GM18520 (cell line): ENCODE results near the gene NAA16.
"Not testable (repeated sequence)": the region's sequence is repeated elsewhere in the genome, so short reads cannot be mapped to it uniquely, and the experiment has no call there.

ENCODE experiments used
- ATAC-seq: cut with Tn5 transposase; IDR thresholded peaks from one replicate; pipeline ENCODE4 v1.9.1; 2021; ENCODE audit not compliant: unreplicated experiment

Gene NAA16

DNA sequence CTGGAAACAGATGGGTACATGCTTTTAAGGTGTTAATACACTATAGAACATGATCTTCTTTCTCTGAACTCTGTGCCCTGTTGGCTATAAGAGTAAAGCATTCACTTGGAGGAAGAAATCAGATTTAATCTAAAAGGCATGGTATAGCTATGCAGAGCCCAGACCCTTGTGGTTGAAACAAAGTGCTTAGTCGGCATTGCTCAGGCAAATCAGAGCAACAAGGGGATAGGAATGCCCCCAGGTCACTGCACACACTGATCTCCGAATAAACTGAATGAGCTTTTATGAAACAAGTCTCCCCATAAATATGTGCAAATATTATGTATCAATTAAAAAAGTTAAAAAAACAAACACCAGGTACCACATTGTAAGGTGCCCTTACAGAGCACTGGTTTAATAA, 94.3 kb downstream of the NAA16 start:
- no peak for ATAC-seq

DNA sequence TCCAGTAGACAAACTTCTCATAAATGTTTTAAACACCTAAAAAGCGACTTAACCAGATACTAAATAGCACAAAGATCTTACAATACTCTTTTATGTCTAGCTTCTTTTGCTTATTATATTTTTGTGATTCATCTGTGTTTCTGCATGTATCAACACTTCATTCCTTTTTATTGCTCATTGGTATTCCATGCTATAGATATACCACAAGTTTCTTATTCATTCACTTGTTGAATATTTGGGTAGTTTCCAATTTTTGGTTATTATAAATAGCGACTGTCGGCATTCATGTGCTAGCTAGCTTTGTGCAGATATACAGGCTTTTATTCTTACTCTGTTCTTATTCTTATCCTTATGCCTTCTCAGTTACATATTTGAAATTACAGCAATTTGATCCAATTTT, 96.3 kb downstream of the NAA16 start:
- ATAC-seq, result no peak

DNA sequence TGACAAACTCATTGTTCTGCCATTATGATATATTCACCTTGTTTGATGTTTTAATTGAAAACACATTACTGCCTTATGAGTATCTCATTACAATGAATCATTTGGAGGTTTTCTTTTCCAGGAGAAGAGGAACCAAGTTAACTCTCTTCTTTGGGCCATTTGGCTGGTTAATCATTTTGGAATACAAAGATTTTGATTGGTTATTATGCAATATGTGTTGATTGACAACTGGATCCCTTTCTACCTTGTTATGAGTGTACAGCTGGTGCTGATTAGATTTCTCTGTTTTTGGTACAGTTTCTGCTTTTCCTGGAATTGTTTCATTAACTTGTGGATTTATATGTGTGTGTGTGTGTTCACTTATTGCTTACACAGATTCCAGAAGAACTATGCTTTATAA, 97.1 kb downstream of the NAA16 start:
- no peak for ATAC-seq

DNA sequence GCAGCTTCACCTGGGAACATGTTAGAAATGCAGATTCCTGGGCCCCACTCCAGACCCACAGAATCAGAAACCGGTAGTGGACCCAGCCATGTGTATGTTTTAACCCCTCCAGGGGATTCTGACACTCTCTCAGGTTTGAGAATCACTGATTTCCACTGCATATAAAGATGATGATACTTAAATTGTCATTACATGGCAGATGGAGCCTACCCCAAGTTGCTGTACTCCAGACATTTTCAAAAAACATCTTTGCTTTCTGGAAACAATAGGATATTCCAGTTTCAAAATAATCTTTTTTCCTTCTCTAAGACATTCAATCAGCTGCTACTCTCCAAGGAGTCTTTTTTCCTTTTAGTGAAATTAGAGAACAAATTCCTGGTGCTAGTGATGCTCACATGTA, 97.7 kb downstream of the NAA16 start:
- no peak for ATAC-seq

DNA sequence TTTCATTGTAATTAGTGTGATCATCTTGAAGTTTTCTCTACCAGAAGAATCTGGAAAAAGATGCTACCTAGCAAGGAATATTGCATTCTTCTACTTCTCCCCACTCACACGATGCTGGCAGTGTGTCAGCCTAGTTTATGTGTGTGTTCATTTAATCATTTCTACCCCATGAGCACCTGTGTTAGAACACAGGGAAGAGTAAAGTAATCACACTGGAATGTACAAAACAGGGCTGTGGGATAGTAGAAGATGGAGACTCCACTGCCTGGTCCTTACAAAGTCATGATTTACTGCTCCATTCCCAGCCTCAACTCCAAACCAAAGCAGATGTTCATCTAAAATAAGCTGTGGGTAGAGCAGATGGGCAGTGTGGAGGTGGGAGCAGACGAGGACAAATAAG, 98.5 kb downstream of the NAA16 start:
- no peak for ATAC-seq

DNA sequence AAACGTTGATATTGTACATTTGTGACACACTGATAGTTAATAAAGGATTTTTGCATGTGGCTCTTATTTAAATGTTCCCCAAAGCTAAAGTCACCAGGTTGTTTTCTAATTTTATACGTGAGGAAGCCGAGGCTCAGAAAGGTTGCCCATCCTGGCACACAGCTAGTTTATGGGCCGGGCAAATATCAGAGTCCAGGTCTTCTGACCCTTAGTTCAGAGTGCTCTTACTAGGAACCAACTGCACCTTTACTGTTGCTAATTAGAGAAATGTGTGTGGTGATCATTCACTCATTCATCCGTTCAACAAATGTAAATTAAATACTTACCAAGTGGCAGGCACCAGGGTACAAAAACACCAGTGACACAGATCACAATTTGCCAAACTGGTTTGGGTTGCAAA, 100.0 kb downstream of the NAA16 start:
- no peak for ATAC-seq

DNA sequence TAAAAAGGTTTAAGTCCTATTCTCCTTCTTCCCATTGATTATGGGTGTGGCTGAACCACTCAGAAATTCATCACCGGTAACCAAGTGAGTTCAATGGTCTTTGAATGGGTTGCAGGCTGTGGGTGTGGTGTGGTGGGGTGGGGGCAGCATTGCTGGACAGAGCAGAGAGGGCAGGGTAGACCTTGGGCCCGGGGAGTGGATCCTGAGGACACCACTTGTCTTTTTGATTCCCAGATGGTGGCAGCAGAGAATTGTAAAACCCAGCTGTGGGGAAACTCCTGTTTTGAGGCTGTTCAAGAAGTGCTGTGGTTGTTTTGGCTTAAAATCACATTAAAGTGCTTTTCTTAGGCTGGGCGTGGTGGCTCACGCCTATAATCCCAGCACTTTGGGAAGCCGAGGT, 100.5 kb downstream of the NAA16 start:
- no peak for ATAC-seq

DNA sequence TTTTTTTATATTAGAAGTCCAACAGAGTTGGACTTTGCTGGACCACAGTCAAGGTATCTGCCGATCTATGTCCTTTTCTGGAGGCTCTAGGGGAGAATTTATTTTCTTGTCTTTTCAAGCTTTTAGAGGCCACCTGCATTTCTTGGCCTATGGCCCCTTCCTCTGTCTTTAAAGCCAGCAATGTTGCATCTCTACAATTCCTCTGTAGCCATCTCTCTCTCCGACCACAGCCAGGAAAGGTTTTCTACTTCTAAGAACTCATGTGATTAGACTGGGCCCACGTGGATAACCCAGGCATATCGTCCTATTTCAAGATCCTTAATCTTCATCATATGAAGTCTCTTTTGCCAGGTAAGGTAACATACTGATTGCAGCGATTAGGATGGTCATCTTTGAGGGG, 102.8 kb downstream of the NAA16 start:
- ATAC-seq, result no peak

DNA sequence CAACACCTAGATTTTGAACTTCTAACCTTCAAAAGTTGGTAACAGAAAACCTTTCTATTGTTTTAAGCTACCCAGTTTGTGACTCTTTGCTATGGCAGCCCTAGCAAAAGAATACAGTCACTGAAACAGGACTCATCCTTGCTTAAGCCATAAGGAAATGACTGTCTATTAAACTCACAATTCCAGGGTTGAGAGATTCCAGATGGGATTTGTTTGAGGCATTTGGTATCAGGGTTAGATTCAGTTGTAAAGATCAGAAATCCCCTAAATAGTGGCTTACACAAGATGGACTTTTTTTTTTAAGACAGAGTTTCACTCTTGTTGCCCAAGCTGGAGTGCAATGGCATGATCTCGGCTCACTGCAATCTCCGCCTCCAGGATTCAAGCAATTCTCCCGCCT, 105.2 kb downstream of the NAA16 start:
- ATAC-seq, result no peak

DNA sequence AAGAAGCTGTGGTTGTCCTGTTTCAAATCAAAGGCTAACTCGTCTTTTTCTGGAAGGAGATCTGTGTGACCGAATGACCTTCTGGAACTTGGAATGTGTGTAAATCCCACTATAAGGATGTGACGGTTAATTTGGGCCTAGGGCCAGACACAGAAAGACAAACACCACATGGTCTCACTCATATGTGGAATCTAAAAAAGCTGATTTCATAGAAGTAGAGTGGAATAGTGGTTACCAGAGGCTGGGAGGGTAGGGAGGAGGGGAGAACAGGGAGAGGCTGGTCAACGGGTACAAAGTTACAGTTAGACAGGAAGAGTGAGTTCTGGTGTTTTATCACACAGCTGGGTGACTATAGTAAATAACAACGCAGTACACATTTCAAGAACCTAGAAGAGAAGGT, 107.0 kb downstream of the NAA16 start:
- ATAC-seq, result no peak

DNA sequence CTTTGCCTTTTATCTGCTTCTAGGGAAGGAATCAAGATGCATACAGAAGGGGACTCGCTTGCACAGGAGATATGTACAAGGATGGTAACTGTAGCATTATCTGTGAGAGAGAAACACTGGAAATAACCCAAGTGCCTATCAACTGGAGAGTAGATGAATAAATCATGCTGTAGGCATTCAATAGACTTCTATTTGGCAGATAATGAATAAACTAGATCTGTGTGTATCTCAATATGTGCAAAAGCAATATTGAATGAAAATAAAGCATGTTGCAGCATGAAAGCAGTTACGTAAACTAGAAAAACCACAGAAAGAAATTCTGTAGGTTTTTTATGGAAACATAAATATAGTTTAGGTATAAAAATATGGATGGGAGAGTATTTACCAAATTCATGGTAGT, 107.7 kb downstream of the NAA16 start:
- ATAC-seq, result no peak

DNA sequence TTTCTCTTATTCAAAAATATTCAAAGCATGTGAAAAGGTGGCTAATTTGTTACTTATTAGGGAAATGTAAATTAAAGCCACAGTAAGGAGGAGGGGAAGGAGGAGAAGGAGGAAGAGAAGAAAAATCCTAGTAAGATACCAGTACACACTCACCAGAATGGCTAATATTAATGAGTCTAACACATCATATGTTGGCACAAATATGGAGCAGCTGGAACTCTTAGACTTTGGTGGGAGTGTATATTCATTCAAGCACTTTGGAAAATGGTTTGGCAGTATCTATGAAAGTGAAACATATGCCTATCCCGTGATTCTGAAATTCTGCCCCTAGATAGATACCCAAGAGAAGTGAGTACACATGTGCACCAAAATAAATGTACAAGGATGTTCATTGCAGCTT, 108.1 kb downstream of the NAA16 start:
- ATAC-seq, result no peak

DNA sequence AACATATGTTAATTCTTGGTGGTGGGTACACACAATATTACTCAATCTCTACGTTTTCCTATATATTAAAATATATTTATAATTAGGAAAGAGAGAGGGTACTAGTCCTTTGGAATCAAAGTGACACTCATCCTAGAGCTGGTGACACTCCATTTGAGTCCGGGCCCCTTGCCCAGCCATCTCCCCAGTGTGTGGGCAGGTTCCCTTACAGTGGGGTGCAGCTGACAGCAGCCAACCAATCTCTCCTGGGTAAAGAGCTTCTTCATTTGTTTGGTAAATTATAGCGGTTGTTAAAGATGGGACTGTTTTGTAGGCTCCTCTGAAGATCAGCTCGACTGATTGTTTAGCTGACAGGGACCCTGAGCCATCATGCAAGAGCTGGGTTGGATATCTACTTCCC, 109.1 kb downstream of the NAA16 start:
- ATAC-seq, result no peak

DNA sequence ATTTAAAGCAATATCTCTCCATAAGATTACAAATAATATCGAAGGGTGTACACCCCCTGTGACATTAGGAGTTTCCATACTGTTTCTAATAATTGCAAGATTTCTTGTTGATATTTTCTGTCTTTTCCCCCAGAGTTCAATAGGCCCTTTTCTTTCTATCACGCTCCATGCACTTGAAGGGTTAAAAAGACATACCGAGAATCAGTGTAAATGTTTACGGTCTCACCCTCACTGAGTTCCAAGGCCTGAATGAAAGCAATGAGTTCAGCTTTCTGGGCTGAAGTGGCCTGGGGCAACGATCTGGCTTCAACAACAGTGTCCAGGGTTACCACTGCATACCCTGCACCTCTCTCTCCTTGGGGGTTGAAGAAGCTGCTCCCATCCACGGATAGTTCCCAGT, 110.3 kb downstream of the NAA16 start:
- not testable (repeated sequence) for ATAC-seq

DNA sequence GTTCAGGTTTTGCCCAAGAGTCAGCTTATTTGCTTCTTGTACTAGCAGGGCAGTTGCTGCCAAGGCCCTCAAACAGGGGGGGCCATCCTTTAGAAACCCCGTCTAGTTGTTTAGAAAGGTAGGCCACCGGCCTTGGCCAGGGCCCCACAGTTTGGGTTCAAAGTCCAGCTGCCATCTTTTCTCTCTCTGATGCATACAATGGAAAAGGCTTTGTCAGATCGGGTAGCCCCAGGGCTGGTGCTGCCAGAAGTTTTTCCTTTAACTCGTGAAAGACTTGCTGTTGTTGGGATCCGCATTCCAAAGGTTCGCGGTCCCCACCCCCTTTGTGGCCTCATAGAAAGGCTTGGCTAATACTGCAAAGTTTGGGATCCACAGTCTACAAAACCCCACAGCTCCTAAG, 110.9 kb downstream of the NAA16 start:
- ATAC-seq, result not testable (repeated sequence)

DNA sequence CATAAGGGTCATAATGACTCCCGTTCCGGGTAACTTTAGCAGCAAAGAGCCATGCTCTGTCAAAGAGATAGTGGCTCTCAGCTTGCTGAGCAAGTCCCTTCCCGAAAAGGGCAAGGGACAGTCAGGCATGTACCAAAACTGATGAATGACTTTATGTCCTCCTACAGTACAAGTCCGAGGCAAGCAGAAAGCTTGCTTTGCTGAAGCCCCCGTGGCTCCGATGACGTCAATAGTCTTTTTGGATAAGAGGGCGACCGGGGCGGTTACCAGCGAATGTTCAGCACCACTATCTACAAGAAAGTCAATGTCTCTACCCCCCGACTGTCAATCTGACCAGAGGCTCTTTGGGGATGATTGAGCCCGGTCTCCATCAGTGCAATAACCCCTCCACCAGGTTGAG, 112.2 kb downstream of the NAA16 start:
- not testable (repeated sequence) for ATAC-seq

DNA sequence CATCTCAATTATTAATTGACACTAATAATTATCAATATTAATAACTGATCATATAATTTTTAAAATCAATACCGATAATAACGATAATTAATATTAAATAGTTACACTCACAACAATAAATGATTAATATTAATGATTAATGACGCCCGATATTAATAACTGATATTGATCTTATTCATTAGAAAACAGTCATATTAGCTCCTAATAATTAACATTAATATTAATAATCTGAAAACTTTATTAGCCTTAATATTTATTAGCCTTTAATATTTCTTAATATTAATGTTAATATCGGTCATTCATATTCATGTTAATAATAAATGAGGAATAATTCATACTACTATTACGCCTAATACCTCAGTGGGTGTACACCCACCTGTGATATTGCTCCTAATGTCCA, 113.6 kb downstream of the NAA16 start:
- ATAC-seq, result not testable (repeated sequence)

DNA sequence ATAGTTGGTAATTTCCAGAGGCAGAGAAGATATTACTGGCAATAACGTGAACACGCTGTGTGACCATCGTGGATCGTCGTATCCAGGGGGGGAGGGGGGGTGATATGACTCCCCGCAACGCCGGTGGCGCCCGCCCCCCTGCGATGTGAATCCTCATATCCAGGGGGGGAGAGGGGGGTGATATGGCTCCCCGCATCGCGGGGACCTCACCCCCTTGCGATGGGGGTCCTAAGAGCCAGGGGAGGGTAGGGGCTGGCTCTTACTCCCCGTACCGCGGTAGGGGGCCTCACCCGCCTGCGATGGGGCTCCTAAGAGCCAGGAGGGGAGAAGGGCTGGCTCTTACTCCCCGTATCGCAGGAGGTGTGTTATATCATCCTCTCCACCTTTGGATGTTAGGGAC, 115.0 kb downstream of the NAA16 start:
- no peak for ATAC-seq
